Inflammatory macrophage treated with lipopolysaccharide for 1 hour (primary cell): Measurements from ENCODE around the gene KCNC1.

Experiments
- DNase-seq, 2 donors: peaks; one replicate each; pipeline ENCODE4 v3.0.0-alpha.2; 2020 to 2022

Gene KCNC1

GRCh38 chr11:17798253-17798652 is 63.7 kb downstream of the KCNC1 start:
- no peak for DNase-seq

GRCh38 chr11:17798716-17799115 is 64.1 kb downstream of the KCNC1 start:
- DNase-seq = no peak

DNA sequence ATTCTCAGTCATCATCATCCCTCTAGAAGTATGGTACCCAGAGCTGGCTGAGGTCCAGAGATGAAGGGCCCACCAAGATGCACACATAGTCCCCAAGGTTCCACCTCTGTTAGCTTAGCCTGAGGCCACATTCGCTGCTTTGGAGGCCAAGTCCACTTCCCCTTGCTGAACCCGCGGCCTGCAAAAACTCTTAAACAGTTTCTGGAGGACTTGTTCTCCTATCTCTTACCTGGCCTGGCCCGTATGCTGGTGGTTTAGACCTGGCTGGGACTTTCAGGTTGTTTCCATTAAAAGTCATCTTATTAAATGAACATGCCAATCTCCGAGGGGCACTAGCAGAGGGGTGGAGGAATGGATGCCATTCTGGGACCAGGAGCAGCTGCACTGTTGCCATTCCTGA is 64.6 kb downstream of the KCNC1 start:
- DNase-seq = no peak

- no peak for DNase-seq
Observed at GRCh38 chr11:17801166-17801565, 66.6 kb downstream of the KCNC1 start.

DNA sequence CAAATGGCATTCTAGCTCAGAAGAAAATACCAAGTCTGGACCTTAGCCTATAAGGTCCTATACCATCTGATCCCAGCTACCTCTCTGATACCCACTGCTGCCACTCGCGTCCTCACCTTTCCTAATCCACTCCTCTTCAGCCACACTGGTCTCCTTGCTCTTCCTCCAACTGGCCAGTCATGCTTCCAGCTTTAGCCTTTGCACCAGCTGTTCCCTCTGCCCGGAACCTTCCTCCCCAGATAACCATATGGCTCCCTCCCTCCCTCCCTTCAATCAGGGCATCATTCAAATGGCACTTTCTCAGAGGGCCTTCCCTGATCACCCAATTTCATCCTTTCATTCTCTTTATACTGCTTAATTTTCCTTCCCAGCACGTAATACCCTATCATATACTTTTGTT is 67.9 kb downstream of the KCNC1 start:
- DNase-seq = no peak

DNA sequence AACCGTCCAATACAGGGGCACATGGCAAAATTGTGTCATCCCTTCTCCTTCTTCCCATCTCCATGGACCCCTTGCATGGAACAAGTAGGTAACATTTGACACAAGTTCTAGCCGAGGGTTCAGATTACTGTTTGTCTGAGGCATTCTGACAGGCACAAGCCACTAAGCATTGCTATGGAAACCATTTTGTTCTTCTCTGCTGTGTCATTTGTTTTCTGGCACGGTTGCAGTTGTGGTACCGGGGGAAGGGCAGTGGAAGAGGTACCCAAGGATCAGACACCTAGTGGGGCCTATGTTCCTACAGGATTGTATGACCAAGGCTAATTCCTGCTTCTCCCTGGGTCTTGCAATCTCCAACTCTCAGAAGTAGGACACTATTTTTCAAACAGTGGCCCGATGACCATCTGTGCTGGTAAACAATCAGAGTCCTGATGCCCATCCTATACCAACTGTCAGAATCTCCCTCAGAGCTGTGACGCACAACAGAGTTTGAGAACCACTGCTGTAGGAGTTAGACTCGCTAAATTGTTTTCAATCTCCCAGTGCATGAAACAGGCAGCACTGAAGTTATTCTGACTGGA is 69.3 kb downstream of the KCNC1 start:
- DNase-seq = no peak

- no peak for DNase-seq
Observed at GRCh38 chr11:17805043-17805442, 70.5 kb downstream of the KCNC1 start.

DNA sequence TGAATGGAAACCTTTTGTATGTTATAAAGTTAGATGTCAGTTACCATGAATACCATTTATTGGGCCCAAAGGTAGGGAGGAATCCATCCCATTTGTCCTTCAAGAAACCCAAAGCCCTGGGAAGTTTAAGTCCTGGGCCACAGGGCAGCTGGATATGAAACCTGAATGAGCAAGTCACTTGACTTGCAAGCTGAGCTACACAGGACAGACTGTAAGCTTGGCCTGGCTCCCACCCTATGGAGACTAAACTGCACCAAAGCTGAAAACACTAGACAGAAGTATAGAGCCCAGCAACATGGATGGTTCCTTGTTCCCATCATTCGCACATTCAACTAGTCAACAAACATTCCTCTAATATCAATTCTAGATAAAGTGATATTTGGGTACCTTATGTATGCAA is 71.3 kb downstream of the KCNC1 start:
- no peak for DNase-seq

GRCh38 chr11:17807034-17807433 is 72.5 kb downstream of the KCNC1 start:
- DNase-seq = no peak

- no peak for DNase-seq
Observed at GRCh38 chr11:17810041-17810440, 75.5 kb downstream of the KCNC1 start.

DNA sequence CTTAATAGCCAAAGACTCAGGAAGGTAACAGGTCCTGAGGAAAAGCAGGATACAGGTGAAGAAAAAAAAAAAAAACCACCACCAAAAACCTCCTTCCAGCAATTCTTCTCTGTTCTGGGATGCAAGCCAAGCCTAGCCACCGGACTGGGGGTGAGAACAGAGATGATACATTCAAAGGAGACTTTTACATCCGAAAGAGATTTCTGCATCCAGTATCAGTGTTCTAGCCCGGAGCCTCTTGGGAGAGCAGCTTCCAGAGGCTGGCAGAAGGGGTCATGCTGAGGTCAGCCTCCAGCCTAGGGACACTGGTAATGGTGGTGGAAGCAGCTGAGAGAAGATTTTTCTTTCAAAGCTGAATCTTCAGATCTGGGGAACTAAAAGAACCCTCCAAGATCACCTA is 76.2 kb downstream of the KCNC1 start:
- DNase-seq = no peak

- DNase-seq = no peak
Observed at GRCh38 chr11:17811352-17811751, 76.8 kb downstream of the KCNC1 start.

GRCh38 chr11:17812091-17812864 is 77.7 kb downstream of the KCNC1 start:
- DNase-seq = no peak

DNA sequence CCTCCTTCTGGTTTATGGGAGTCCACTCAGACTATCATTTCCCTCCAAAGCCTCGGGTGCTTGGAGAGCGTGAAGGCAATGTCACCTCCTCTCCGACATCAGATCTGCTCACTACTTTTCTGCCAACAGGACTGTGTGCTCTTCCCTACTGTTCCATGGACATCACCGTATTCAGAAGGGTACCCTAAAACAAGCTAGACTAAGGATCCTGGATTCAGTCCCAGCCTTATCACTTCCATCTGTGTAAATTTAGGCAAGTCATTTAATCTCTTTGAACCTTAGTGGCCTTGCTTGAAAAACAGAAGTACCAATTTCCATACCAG is 78.2 kb downstream of the KCNC1 start:
- no peak for DNase-seq

DNA sequence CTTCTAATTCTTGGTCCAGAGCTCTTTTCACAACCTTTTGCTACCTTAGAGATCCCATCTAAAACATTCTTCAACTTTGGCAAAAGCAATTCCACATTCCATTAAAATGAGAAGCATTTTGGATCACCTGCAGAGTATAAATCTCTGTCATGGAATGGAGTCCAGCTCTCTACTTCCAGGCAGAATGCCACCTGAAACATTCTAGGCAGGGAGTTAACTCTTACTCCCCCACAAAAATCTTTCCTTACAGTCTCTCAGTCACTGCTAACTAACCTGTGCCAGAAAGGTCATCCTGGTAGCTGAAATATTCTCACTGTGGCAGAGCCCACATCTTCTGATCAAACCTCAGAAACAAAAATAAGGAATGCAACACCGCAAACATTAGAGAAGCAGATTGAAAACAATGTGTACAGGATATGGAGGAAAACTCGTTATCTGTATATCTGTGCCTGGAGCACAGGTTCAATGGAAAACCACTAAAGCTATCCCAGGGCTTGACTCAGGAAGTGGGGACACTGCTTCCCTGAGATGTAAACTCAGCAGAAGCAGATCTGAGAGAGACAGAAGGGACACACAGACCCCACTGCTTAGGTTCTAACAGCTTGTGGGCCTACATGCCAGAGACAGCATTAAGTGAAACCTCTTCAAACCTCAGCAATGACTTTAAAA is 78.9 kb downstream of the KCNC1 start:
- DNase-seq = no peak

GRCh38 chr11:17814546-17814945 is 80.0 kb downstream of the KCNC1 start:
- no peak for DNase-seq

DNA sequence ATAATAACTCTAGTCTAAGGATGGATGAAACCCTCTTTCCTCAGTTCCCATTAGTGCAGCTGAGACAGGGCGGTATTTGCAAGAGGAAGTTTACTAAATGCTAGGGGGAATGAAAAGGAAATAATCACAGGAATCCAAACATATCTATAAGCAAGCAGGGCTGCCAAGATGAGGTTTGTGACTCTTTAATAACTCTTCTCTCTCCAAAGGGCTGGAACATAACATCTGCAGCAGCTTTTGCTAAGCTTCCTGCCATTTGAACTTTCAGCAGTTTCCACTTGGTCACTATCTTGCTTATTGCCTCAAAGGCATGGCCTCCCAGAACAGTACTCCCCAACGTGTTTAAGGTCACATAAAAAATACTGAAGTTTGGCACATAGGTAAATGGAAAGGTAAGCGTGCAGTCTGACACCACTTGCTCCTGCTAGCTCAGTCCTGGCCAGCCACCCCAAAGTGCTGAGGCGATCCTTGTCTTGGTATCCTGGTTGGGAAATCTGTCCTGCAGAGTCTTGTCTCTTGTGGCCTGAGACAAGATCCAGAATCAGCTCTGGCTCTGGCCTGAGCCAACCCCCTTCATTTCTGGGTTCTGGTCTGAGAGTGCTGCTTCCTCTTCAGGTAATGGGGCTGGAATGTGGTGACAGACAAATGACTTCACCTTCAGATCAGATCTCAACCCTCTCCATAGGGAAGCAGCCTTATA is 81.8 kb downstream of the KCNC1 start:
- no peak for DNase-seq

DNA sequence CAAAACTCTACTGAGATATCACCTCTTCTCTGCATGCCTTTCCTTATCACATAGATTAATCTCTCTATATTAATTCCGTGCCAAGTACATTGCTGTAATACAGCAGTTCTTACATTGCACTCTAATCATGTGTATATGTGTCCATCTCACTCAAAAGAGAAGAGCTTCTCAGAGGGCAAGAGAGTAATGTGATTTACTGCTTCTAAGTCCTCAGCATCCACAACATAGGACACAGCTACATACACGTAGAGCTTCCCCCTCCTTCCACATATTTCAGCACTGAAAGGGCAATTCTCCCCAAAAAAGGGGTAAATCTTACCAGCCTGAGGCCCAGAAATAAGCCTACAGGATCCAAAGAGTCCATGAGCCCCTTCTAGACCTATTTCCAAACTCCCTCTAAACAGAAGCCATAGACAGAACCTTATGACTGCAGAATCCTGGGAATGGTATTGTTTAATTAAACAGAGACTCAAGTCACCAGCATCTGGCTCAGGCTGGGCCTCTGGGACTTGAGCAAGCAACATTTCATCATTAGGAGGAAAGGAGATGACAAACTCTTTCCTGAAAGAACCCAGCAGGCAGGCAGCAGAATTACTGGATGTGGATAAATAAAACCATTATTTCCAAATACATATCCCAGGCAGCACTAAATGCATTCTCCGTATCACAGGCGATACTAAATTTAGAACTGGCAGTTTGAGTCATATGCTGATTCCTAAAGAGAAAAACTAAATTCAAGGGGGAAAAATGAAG is 87.2 kb downstream of the KCNC1 start:
- no peak for DNase-seq

- DNase-seq = no peak
Observed at GRCh38 chr11:17822401-17822781, 87.8 kb downstream of the KCNC1 start.

- no peak for DNase-seq
Observed at GRCh38 chr11:17827006-17827405, 92.4 kb downstream of the KCNC1 start.

GRCh38 chr11:17828311-17828751 is 93.8 kb downstream of the KCNC1 start:
- no peak for DNase-seq

- DNase-seq = no peak
Observed at GRCh38 chr11:17831228-17831627, 96.6 kb downstream of the KCNC1 start.

DNA sequence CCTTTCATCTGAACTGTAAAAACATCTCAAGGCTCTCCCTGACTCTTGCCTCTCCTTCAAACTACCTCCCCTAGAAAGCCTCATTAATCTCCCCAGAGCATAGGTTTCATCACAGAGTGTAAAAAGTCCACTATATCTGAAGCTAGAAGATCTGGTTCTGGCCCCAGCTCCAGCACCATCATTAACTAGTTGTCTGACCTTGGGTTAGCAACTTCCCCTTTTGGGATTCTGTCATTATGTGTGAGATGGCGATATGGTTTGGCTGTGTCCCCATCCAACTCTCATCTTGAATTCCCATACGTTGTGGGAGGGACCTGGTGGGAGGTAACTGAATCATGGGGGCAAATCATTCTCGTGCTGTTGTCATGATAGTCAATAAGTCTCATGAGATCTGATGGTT is 97.3 kb downstream of the KCNC1 start:
- DNase-seq = no peak
